B cell (primary cell): Measurements from ENCODE around the gene MYH7B.

ENCODE experiments used
- EZH2 ChIP-seq: IDR thresholded peaks from 2 replicates; pipeline ENCODE4 v1.6.1; 2012; ENCODE audit warnings: borderline replicate concordance, low read depth, mild to moderate bottlenecking, moderate library complexity, low read length; ENCODE audit not compliant: insufficient read depth, poor library complexity, severe bottlenecking
- TF ChIP-seq, protein P1 (sequence below): fragments of 200-600 bp; IDR thresholded peaks from one replicate; pipeline ENCODE4 v1.8.0; 2022; ENCODE audit warnings: antibody characterized with exemption, mild to moderate bottlenecking

DNA sequence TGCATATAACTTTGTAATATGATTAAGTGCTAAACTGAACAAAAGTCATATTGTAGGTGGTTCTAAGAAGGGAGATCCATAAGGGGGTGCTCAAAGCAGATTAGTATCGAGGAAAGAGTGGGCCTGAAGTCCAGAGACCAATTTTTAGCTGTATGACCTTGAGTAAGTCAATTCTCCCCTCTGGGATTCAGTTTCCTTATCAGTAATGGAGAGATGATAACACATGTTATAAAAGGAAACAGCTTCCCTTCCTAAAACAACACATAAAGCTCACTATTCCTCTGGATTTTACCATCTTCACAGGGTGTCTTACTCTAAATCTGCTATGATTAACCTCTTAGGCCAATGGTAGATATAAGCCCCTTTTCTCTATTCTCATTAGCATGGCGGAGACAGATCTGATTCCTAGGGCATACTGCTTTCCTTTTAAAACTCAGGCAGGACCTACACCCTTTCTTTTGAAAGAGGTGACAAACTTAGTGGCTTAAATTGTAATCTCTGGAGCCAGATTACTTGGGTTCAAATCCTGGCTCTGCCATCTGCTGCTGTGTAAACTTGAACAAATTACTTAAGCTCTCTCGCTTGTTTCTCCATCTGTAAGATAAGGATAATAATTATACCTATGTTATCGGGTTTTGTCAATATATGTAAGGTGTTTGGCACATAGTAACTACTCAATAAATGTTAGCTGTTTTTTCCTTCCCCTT lies 39.8 kb upstream of the MYH7B start:
- no peak for TF ChIP-seq EZH2
- TF ChIP-seq, protein P1, sequence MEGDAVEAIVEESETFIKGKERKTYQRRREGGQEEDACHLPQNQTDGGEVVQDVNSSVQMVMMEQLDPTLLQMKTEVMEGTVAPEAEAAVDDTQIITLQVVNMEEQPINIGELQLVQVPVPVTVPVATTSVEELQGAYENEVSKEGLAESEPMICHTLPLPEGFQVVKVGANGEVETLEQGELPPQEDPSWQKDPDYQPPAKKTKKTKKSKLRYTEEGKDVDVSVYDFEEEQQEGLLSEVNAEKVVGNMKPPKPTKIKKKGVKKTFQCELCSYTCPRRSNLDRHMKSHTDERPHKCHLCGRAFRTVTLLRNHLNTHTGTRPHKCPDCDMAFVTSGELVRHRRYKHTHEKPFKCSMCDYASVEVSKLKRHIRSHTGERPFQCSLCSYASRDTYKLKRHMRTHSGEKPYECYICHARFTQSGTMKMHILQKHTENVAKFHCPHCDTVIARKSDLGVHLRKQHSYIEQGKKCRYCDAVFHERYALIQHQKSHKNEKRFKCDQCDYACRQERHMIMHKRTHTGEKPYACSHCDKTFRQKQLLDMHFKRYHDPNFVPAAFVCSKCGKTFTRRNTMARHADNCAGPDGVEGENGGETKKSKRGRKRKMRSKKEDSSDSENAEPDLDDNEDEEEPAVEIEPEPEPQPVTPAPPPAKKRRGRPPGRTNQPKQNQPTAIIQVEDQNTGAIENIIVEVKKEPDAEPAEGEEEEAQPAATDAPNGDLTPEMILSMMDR: no peak
